ENCODE data around the gene AK3.
"Not testable (repeated sequence)": the region's sequence is repeated elsewhere in the genome, so short reads cannot be mapped to it uniquely, and the experiment has no call there.

Gene AK3
- total RNA-seq = 18.6 to 40.3 (median 28.2) reads per million in 3 experiments

DNA sequence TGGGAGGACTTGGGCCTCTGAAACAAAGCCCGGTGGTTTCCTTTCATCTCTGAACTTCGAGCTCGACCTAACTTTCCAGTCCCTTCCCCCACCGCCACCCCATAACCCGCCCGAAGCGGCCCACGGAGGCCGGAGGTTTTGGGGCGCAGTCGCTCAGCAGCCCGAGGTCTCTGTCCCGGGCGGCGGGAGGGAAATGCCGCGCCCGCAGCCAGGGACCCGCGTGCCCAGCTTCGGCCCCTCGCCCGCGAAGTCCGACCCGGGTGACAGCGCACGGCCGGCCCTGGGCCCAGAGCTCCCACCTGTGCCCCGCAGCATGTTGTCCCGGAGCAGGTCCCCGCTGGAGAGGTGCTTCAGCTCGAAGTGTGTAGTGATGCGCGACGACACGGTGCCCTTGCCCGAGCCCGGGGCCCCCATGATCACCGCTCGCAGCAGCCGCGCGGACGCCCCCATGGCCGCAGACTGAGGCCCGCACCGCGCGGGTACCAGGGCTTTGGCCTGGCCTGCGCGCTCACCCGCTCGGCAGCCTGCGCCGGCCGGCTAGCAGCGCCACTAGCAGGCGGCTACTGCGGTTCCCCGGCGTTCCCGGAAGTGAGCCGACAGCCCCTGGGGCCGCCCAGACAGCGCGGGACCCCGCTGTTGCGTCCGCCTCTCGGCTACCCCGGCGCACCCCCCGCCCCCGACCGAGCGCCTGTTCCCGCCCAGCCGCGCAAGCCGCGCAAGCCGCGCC, at the start of gene AK3:
AK3 (minus strand) TSS at position 565 of the 727 bp plus-strand sequence; CDS start at position 450, 115 bp downstream.
- DNase-seq = peak; percentile 84

DNA sequence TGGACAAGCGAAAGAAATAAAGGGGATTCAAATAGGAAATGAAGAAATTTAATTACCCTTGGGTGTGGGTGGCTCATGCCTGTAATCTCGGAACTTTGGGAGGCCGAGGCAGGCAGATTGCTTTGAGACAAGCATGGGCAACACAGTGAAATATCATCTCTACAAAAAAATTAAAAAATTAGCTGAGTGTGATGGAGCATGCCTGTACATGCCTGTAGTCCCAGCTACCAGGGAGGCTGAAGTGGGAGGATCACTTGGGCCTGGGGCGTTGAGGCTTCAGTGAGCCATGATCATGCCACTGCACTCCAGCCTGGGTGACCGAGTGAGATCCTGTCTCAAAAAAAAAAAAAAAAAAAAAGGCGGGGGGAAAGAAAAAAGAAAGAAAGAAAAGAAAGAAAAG, 47.7 kb upstream of the AK3 start:
- no peak for DNase-seq

DNA sequence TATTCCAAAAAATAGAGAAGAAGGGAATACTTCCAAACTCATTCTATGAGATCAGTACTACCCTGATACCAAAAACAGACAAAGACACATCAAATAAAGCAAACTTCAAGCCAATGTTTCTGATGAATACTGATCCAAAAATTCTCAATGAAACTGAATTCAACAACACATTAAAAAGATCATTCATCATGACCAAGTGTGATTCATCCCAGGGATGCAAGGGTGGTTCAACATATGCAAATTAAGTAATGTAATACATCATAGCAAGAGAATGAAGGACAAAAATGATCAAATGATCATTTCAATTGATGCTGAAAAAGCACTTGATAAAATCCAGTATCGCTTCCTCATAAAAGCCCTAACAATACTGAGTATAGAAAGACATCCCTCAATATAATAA, 46.9 kb upstream of the AK3 start:
- DNase-seq = no peak

DNA sequence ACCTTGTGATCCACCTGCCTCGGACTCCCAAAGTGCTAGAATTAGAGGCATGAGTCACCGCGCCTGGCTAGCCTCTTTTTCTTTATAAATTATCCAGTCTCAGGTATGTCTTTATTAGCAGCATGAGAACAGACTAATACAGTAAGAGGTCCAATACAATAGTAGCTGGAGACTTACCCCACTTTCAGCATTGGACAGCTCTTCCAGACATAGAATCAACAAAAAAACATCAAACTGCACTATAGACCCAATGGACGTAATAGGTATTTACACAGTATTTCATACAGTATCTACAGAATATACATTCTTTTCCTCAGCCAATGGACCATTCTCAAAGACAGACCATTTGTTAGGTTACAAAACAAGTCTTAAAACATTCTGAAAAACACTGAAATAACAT, 45.6 kb upstream of the AK3 start:
- DNase-seq = no peak

DNA sequence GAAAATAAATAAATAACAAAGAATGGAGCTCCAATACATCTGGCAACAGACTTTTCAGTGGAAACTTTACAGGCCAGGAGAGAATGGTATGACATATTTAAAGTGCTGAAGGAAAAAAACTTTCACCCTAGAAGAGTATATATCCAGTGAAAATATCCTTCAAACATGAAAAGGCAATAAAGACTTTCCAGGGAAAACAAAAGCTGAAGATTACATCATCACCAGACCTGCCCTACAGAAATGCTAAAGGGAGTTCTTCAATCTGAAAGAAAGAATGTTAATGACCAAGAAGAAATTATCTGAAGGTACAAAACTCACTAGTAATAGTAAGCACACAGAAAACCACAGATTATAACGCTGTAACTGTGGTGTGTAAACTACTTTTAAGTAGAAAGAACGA, 43.4 kb upstream of the AK3 start:
- DNase-seq = no peak

DNA sequence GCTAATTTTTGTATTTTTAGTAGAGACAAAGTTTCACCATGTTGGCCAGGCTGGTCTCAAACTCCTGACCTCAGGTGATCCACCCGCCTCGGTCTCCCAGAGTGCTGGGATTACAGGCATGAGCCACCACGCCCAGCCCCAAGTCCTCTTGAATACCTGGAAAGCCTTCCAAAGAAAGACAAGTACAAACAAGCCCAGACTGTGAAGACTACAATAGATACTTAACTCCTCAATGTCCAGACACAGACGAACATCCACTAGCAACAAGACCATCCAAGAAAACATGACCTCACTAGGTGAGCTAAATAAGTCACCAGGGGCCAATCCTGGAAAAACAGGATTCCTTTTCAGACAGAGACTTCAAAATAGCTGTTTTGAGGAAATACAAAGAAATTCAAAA, 42.2 kb upstream of the AK3 start:
- not testable (repeated sequence) for DNase-seq

DNA sequence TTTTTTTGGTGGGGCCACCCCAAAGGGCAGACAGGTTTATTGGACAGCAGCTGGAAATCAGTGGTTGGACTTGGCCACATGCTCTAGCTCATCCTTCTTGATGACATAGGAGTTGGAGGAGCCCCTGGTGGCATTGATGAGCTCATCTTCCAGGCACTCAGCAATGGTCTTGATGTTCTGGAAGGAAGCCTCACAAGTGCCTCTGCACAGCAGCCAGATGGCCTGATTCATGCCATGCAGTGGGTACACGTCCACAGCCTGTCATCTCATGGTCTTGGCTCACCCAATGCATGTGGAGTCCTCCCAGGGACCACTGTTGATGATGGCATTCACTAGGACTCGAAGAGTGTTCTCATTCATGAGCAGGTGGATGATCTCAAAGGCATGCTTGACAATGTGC, 40.4 kb upstream of the AK3 start:
- no peak for DNase-seq

DNA sequence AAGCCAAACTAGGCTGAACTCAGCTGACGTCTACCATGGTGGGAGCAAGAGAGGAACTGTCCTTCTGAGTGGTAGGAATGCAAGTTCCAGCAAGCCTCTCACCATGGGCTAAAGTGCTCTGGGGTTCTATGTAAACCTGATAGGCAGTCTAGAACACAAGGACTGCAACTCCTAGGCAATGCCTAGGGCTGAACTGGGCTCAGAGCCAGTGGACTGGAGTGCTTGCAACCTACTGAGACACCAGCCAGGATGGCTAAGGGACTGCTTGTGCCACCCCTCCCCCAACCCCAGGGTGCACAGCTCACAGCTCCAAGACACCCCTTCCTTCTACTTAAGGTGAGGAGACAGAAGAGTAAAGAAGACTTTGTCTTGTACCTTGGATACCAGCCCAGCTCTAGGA, 39.6 kb upstream of the AK3 start:
- no peak for DNase-seq

DNA sequence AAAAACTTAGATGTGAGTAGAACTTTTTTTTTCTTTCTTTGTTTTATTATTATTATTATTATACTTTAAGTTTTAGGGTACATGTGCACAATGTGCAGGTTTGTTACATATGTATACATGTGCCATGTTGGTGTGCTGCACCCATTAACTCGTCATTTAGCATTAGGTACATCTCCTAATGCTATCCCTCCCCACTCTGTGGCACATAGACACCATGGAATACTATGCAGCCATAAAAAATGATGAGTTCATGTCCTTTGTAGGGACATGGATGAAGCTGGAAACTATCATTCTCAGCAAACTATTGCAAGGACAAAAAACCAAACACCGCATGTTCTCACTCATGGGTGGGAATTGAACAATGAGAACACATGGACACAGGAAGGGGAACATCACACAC, 34.0 kb upstream of the AK3 start:
- DNase-seq = not testable (repeated sequence)

DNA sequence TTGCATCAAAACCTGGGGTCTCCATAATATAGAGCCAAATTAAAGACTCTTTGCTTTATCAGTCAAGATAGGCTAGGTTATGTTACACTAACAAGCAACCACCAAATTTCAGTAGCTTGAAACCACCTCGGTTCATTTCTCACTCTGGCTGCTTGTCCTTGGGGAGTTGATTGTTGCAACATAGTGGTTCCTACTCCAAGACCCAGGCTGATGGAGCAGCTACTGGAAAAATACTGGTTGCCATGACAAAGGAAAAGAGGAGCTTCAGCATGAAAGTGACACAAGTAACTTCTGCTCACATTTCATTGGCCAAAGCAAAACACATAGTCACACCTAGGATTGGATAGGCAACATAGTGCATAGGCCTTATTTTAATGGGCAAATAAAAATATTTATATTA, 33.2 kb upstream of the AK3 start:
- no peak for DNase-seq

DNA sequence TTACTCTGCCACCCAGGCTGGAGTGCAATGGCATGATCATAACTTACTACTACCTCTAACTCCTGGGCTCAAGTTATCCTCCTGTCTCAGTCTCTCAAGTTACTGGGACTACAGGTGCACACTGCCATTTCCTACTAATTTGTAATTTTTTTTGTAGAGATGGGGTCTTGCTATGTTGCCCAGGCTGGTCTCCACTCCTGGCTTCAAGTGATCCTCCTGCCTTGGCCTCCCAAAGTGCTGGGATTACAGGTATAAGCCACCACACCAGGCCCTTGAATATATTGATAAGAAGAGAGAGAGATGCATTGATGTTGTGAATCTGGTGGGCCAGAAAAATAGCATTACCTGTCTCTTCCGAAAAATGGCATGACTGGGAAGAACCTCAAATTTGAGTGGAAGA, 30.8 kb upstream of the AK3 start:
- no peak for DNase-seq

DNA sequence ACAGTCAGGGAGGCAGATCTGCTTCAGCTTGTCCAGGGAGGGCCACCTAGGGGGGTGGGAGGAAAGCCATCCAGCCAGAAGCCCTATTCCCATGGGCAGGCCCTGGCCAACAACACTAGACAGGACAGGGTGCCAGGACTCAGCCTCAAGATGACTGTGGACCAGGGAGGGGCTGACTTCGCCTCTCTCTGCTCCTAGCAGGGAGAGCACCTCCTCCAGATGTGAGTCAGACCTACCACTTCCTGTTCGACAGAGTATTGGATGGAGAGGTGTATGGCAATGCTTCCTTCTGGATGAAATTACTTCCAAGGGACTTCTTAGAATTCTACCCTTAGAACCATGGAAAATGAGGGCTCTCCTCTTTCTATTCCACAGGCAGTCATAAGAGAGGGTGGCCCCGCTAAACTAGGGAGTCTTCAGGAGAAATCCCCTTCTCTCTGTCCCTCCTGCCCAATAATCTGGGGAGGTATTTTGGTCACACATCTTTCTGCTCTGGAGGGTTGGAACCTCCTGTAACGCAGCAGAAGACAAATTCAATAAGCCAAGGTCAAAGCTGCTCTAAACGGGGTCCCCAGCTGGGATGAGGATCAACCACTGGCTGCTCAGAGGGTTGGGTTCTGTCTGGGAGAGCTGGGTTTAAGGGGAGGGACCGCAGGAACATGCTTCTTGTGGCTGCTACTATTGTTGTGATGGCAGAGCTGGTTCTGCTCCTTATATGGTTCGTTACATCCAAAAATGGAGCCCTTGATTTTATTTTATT, 28.5 kb upstream of the AK3 start:
- DNase-seq = no peak

DNA sequence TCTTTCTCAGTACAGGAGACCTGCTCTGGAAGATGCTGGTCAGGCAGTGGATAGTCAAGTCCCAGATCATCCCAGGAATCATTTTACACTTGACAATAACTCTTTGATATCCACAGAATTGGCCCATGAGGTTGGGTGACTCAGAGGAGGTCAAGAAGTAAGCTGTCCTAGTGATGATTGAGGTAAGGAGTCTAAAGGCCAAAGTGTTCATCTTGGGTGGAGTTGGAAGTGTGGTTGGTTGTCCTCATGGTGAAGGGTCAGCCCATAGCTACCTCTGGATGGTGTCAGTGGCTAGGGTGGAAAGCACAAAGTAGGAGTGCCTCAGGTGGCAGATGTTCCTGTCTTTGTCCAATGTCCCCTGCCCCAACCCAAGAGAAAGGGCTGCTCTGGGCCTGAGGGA, 27.7 kb upstream of the AK3 start:
- DNase-seq = no peak

DNA sequence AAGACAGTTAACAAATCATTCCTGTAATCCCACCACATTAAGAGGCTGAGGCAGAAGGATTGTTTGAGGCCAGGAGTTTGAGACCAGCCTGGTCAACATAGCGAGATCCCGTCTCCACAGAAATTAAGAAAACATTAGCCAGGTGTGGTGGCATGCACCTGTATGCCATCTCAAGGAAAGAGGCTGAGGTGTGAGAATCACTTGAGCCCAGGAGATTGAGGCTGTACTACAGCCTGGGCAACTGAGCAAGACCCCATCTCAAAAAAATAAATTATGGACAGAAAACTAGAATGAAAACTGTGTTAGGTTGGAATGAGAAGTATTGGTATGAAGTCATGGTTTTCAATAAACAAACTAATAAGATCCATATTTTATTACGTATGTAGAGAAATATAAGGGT, 23.0 kb upstream of the AK3 start:
- no peak for DNase-seq

DNA sequence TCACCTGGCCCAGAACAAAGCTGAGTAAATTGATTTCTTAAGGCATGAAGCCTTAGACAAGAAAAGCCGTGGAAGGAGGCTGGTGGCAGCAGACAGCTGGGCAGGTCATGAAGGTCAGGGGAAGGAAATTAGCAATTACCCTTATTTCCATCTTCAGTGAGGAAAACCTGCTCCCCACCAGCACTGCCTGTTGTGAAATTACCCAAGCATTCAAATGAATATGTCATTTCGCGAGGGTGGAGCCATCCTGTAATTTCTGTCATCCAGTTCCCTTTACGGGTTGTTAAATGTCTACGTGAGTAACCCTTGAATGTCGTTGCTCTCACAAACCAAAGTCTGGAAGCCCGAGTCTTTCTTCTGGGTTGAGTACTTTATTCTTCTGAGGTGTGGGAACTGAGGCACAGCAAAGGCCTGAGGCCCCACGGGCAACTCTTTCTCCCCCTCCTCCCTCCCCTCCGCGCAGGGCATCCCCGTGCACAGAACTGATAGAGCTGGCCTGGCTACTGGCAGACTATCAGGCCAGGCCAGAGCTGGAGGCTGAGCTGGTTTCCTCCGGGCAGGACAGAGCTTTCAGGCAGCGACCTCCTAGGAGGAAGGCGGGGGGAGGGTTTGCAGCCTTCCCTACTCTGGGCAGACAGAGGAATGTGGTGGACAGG, 22.0 kb upstream of the AK3 start:
- DNase-seq = no peak

DNA sequence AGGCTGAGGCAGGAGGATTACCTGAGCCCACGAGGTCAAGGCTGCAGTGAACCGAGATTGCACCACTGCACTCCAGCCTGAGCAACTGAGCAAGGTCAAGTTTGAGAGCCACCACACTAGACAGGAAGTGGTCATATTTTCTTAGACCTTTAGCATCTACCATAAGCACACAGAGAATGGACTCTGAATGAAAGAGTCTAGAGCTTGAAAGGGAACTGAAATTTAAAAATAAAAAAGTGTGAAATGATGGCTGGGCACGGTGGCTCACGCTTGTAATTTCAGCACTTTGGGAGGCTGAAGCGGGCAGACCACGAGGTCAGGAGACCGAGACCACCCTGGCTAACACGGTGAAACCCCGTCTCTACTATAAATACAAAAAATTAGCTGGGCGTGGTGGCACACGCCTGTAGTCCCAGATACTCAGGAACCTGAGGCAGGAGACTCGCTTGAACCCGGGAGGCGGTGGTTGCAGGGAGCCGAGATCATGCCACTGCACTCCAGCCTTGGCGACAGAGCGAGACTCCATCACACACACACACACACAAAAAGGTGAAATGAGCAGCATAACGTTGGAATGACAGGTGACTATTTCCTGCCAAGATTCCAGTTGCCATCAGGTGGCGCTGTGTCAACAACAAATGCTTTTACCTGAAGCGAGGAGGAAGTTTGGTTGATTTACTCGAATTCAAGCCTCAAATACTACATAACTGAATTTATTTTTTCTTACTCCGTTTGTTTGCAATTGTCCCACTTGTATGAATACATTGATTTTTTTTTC, 21.3 kb upstream of the AK3 start:
- peak; percentile 70 for DNase-seq

DNA sequence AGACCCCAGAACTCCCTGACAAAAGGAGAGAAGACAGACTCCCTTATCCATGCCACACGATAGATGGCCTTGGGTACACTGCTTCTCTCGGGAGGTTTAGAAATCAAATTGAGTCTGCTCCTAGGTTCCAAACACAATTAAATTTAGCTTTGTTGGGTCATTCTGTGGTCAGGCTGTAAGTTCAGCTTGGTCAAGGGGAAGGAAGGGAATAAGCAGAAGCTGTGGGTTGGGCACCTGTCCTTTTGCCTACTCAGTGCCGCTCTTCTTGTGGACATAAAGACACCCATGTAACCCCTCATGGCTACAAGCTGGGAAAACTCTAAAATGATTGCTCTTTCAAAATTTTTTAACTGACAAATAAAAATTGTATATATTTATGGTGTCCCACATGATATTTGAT, 19.1 kb upstream of the AK3 start:
- no peak for DNase-seq

DNA sequence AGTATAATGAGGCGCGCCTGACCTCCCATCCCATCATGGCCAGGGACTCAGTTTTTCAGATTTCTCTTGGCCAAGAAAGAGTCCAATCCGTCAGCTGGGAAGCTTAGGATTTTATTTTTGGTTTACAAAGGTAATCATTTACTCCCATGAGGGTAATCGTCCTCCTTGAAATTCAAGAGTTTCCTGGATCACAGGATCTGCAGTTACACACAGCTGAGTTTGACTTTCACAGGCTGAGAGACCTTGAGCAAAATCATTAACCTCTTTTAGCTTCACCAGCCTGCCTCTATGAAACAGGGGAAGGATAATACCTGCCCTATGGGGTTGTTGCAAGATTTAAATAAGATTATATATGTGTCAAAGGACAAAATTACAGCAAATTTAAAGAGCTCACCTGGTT, 15.4 kb upstream of the AK3 start:
- no peak for DNase-seq

DNA sequence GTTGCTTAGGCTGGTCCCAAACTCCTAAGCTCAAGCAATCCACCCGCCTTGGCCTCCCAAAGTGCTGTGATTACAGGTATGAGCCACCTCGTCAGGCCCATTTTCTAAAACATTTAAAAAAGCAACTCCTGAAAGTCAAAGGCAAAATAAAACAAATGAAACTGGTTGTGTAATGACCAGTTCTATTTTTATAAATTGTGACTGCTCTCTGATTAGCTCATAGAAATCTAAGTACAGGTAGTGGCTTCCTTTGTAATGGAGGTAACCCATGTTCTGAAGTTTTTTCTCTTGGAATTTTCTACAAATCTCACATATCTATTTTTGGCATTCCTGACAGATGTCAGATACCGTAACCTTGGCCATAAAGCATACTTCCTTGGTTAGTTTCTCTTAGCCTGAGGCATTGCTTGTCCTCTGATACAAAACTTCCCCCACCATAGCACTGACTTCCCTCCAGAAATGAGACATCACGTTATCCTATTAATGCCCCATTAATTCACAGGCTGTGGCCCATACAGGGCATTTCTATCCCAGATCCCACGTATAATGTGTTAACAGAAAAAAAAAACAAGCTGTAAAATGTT, 14.1 kb upstream of the AK3 start:
- no peak for DNase-seq

DNA sequence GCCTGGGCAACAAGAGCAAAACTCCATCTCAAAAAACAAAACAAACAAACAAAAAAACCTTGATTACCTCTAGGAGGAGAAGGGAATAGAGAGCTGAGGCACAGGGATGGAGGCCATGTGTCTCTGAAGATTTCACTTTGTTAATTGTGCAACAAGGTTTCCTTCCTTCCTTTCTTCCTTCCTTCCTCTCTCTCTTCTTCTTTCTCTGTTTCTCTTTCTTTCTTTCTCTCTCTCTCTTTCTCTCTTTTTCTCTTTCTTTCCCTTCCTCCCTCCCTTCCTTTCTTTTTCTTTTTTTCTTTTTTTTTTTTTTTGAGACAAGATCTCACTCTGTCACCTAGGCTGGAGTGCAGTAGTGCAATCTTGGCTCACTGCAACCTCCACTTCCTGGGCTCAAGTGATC, 13.5 kb upstream of the AK3 start:
- DNase-seq = not testable (repeated sequence)

DNA sequence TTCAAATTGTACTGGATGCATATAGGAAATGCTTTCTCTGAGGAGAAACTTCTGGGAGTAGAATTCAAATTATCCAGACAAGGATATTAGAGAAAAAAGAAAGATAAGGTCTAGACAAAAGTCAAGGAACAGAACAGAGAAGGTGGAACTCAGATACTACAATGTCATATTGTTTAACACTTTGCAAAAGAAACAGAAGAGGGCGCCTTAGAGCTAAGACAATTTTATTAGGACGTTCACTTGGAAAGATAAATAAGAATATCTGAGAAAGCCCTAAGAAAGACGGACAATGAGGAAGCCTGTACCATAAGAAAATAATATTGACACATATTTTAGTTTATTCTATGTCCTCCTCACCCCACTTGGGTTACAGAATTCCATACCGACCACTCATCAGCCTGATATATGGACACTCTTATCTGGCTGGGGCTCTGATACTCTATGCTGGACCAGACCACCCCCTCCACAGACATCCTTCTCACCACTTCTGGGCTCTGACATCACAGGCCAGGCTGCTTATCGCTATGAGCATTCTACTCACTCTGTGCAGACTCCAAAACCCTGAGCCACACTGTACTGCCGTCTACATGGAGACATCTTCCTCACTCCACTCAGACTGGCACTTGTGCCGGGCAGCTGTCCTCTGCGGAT, 9.1 kb upstream of the AK3 start:
- DNase-seq = peak; percentile 27

DNA sequence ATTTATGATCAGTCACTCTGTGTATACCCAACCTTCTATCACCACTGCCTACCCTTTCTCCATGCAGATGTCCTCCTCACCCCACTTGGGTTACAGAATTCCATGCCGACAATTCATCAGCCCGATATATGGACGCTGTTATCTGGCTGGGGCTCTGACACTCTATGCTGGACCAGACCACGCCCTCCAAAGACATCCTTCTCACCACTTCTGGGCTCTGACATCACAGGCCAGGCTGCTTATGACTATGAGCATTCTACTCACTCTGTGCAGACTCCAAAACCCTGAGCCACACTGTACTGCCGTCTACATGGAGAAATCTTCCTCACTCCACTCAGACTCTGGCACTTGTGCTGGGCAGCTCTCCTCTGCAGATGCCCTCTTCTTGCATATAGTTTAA, 7.6 kb upstream of the AK3 start:
- no peak for DNase-seq
